ENCODE data around the gene LRBA.

Gene LRBA

DNA sequence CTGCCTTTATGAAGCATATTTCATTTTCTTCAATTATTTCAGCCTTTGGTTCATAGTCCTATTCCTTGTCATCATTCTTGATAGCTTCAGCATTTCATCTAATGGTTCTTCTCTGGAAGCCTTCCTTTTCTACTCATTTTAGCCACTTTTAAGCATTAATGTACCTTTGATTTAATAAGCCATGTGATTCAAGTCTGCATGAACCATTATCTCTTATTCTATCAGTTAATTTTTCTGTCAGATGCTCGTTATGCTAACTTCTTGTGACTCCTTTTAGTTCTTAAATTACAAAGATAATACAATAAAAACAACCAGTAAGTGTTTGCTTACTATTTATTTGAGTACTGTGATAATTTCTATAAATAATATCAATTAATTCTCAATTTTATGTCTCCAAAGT, 643.2 kb downstream of the LRBA start:
- H3K4me3 ChIP-seq (ENCODE audit: low read depth, low read length): no peak overlapping the region
- TF ChIP-seq, protein P1, sequence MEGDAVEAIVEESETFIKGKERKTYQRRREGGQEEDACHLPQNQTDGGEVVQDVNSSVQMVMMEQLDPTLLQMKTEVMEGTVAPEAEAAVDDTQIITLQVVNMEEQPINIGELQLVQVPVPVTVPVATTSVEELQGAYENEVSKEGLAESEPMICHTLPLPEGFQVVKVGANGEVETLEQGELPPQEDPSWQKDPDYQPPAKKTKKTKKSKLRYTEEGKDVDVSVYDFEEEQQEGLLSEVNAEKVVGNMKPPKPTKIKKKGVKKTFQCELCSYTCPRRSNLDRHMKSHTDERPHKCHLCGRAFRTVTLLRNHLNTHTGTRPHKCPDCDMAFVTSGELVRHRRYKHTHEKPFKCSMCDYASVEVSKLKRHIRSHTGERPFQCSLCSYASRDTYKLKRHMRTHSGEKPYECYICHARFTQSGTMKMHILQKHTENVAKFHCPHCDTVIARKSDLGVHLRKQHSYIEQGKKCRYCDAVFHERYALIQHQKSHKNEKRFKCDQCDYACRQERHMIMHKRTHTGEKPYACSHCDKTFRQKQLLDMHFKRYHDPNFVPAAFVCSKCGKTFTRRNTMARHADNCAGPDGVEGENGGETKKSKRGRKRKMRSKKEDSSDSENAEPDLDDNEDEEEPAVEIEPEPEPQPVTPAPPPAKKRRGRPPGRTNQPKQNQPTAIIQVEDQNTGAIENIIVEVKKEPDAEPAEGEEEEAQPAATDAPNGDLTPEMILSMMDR (conservative IDR thresholded peaks at IDR 0.05; ENCODE audit: low read depth, low read length): no peak
- DNase-seq (ENCODE audit: low read depth): no peak

DNA sequence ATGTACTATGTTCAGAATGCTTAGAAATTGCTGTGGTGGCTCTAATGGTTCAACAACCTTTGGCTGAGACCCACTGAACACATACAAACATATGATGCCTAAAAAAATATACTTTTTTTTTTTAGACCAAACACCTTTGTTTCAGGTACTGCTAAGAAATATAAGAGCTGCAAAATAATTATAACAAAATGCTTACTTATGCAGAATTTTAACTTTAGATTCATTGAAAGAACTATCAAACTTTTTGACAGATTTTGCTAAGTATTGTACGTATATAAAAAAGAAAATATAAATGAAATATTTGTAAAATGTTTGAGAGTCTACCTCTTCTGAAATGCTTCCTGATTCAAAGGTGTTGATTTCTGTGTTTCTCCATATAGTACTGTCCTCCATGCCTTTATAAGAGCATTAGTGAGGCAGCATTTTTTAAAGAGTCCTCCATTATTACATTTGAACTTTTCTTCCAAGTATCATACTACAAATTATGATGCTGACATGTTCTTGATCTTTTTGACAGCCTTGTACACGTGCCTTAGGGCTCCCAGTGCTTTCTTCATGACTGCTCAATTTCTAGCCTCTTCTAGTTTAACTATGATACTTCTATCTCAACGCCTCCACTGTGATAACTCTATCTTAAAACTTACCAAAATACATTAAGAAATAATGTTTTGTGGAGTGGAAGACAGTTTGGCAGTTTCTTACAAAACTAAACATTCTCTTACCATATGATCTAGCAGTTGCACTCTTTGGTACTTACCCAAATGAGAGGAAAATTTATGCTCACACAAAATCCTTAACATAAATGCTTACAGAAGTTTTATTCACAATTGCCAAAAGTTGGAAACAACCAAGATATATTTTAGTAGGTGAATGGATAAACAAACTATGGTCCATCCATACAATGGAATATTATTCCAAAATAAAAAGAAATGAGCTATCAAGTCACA, 645.4 kb downstream of the LRBA start:
- TF ChIP-seq, protein P1 (conservative IDR thresholded peaks at IDR 0.05; ENCODE audit: low read depth, low read length): no peak
- no peak overlapping the region for H3K4me3 ChIP-seq (ENCODE audit: low read depth, low read length)
- no peak for DNase-seq (ENCODE audit: low read depth)

DNA sequence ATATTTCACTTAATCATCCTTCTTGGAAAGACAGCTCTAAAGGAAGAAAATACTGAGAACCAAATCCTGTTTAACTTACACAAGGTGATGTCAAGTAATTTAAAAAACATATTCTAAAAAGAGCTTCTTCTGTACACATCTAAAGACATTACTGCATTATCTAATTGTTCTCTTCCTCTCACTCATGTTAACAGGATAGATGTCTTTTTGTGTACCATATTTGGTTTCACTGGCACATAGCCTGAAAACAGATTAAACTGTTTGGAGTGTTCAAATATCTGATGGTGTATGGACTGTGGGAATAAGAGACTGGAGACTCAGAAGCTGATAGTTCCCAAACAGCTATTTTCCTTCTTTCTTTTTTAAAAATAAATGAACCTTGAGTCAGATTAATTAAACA, 646.4 kb downstream of the LRBA start:
- TF ChIP-seq, protein P1 (conservative IDR thresholded peaks at IDR 0.05; ENCODE audit: low read depth, low read length): no peak
- no peak for DNase-seq (ENCODE audit: low read depth)
- H3K4me3 ChIP-seq (ENCODE audit: low read depth, low read length): no peak overlapping the region

DNA sequence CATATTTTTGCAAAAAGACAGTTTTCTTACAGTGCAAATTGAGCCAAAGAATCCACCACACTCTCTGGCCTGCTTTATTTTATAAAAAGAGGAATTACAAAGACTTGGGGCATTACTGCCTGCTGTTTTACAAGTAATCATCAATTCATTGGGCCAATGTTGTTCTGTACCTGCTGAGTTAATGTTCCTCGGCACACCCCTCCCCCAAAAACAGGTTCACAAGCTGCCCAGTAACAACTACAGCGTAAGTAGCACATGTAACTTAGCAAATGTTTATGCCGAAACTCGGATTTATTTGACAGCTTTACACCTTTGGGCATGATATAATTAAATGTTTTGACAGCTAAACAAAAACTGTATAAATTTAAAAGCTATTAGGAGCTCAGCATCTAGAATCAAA, 647.8 kb downstream of the LRBA start:
- TF ChIP-seq, protein P1 (conservative IDR thresholded peaks at IDR 0.05; ENCODE audit: low read depth, low read length): no peak
- DNase-seq (ENCODE audit: low read depth): no peak
- no peak overlapping the region for H3K4me3 ChIP-seq (ENCODE audit: low read depth, low read length)

DNA sequence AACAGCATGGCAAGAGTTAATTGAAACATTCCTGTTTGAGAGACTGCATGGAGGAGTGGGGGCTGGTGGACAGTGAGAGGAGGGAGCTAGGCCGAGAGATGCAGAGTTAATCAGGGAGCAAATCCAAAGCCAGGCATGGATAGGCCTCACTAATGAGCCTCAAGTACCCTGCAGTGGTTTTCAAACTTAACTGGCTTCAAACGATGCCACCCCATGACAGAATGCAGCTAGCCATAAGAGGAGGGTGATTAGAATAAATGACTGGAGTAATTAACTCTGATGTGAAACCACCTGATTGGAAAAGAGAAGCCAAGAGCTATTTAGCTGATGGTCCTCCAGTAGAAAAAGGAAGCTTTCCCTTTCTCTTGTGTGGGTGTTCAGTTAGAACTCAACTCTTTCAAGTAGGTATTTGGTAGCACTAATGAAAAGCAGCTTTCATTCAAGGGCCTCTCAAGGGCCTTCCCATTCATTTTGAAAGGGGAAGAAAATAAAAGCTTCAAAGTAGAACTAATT, 648.5 kb downstream of the LRBA start:
- H3K4me3 ChIP-seq (ENCODE audit: low read depth, low read length): no peak overlapping the region
- TF ChIP-seq, protein P1 (conservative IDR thresholded peaks at IDR 0.05; ENCODE audit: low read depth, low read length): no peak
- DNase-seq (ENCODE audit: low read depth): no peak

DNA sequence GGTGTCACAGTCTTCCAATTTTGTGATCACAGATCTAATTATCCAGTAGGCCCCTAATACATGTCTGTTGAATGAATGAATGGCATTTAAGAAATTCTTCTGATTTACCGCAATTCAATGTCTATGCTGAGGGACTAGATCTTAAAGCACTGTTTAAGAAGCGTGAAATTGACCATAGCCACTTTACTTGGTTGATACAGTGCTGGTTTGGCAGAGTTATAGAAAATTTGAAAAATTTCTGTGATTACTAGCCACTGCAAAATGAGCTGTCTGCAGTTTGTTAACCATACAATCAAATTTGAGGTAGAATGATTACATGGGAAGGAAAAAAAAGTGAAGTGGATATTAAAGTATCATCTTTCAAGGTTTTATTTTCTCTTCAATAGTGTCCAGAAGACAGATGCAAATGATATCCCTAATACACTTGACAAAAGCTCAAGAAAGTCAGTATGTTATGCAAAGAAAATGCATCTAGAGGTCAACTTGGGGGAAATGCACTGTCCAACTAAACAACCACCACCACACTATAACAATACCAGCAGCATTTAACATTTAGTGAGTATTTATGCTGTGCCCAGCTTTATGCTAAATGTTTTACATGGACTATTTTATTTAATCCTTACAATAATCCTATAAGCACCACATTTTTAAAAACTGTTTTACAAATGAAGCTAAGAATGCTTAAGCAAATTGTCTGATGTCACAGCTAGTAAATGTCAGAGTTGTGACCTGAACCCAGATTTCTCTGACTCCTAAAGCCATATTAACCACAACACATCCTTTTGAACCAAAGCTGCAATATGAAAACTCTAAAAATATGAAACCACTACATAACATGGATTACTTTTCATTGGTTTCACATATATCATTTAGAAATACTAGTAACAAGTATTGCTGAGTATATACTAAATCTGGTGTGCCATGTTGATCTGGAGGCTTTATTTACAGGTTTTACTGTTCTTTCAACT, 651.1 kb downstream of the LRBA start:
- DNase-seq (ENCODE audit: low read depth): peak; percentile 43
- TF ChIP-seq, protein P1 (conservative IDR thresholded peaks at IDR 0.05; ENCODE audit: low read depth, low read length): no peak
- H3K4me3 ChIP-seq (ENCODE audit: low read depth, low read length): no peak overlapping the region

All from choroid plexus epithelial cell (primary cell).